HK-2 (cell line): ENCODE data around the gene RIPPLY2.

Experiments
- DNase-seq: peaks from one replicate; pipeline ENCODE4 v3.0.0-alpha.2; 2018; ENCODE audit not compliant: unreplicated experiment

RIPPLY2 gene

GRCh38 chr6:83905648-83906047 is 52.5 kb downstream of the RIPPLY2 start:
- DNase-seq, result no peak
